Naive thymus-derived CD4-positive, alpha-beta T cell (primary cell): Measurements from ENCODE around the gene LALBA. TPM values are rescaled to one million over a fixed set of nuclear protein-coding genes. Genes with fewer than 3 reads are reported as not detected.
"Not testable (repeated sequence)": the region's sequence is repeated elsewhere in the genome, so short reads cannot be mapped to it uniquely, and the experiment has no call there.

ENCODE experiments used
- ATAC-seq: fragments of 150-1000 bp; cut with Tn5 transposase; 2 replicates; pipeline ENCODE4 v1.10.0; 2021; ENCODE audit warnings: mild to moderate bottlenecking, moderate library complexity
- CTCF ChIA-PET: fragments of 350-600 bp; sonication (Branson Sonifier 250); formaldehyde crosslinking; loops from one replicate; lab custom pipeline; 2021; ENCODE audit warnings: antibody characterized with exemption; lab: Charles Lee
- POLR2A ChIA-PET: fragments of 350-600 bp; sonication (Branson Sonifier 250); formaldehyde crosslinking; loops from one replicate; lab custom pipeline; 2021; ENCODE audit warnings: antibody characterized with exemption, inconsistent platforms; lab: Charles Lee
- DNase-seq, 9 donors: peaks; one replicate each; pipeline versions ENCODE4 v3.0.0 to v3.0.0-alpha.2; 2020 to 2022; ENCODE audit warnings: mixed read lengths in 1 of 9
- H3K27ac ChIP-seq: one replicate; pipeline ENCODE4 v1.7.0; 2013; ENCODE audit warnings: mild to moderate bottlenecking, low read depth, low read length, moderate library complexity
- H3K27me3 ChIP-seq, 2 donors: one replicate each; pipeline ENCODE4 v1.7.0; 2013; ENCODE audit warnings: low read length in 2 of 2, mild to moderate bottlenecking in 2 of 2, moderate library complexity in 2 of 2; ENCODE audit not compliant: control insufficient read depth in 2 of 2, insufficient read depth in 2 of 2
- H3K36me3 ChIP-seq, 3 experiments: 1 replicate in 2 of 3; 2 replicates in 1 of 3; pipeline ENCODE4 v1.7.0; 2013; ENCODE audit warnings: low read length in 3 of 3, mild to moderate bottlenecking in 3 of 3, moderate library complexity in 1 of 3; ENCODE audit not compliant: insufficient read depth in 3 of 3, control insufficient read depth in 2 of 3
- H3K4me1 ChIP-seq, 2 donors: one replicate each; pipeline ENCODE4 v1.7.0; 2013; ENCODE audit warnings: low read length in 2 of 2, mild to moderate bottlenecking in 2 of 2, moderate library complexity in 1 of 2; ENCODE audit not compliant: control insufficient read depth in 2 of 2, insufficient read depth in 2 of 2
- H3K4me3 ChIP-seq: 2 replicates; pipeline ENCODE4 v1.7.0; 2013; ENCODE audit warnings: mild to moderate bottlenecking, low read length
- H3K9me3 ChIP-seq, 3 experiments: 1 replicate in 2 of 3; 2 replicates in 1 of 3; pipeline ENCODE4 v1.7.0; 2013; ENCODE audit warnings: low read length in 3 of 3; ENCODE audit not compliant: control insufficient read depth in 2 of 3
- H3K27ac Mint-ChIP-seq, 9 donors: one replicate each; pipeline ENCODE4 v1.8.0; 2020 to 2022; ENCODE audit warnings: mixed read lengths in 9 of 9, mild to moderate bottlenecking in 8 of 9, moderate library complexity in 5 of 9, inconsistent platforms in 2 of 9
- H3K27me3 Mint-ChIP-seq, 5 donors: one replicate each; pipeline ENCODE4 v1.8.0; 2021 to 2022; ENCODE audit warnings: mixed read lengths in 5 of 5, mild to moderate bottlenecking in 1 of 5
- H3K36me3 Mint-ChIP-seq, 5 donors: one replicate each; pipeline ENCODE4 v1.8.0; 2020 to 2022; ENCODE audit warnings: mixed read lengths in 5 of 5, mild to moderate bottlenecking in 3 of 5, inconsistent platforms in 1 of 5
- H3K4me1 Mint-ChIP-seq, 7 donors: one replicate each; pipeline ENCODE4 v1.8.0; 2020 to 2022; ENCODE audit warnings: mixed read lengths in 7 of 7, mild to moderate bottlenecking in 3 of 7, inconsistent platforms in 1 of 7
- H3K4me3 Mint-ChIP-seq, 10 donors: one replicate each; pipeline ENCODE4 v1.8.0; 2020 to 2022; ENCODE audit warnings: mild to moderate bottlenecking in 10 of 10, mixed read lengths in 10 of 10, moderate library complexity in 6 of 10, inconsistent platforms in 2 of 10
- H3K9me3 Mint-ChIP-seq, 11 donors: one replicate each; pipeline ENCODE4 v1.8.0; 2020 to 2022; ENCODE audit warnings: mixed read lengths in 11 of 11, mild to moderate bottlenecking in 4 of 11, inconsistent platforms in 1 of 11, moderate library complexity in 1 of 11
- intact Hi-C, 2 donors: fragments of 100-400 bp; cut with micrococcal nuclease; formaldehyde crosslinking; loops; one replicate each; pipeline ENCODE4 v1.15.1; 2023
- polyA plus RNA-seq, 2 donors: library from polyadenylated mRNA; unstranded; fragments of 300-500 nt; fragmentation: Illumina TruSeq; gene quantifications; one replicate each; pipeline ENCODE4 v1.2.3, GENCODE V29; 2021
- total RNA-seq, 6 experiments: library from RNA in 5 of 6; stranded (reverse) in 5 of 6; gene quantifications; 1 replicate in 5 of 6; 2 replicates in 1 of 6; pipeline ENCODE4 v1.2.3 and lab custom pipeline; 2021 to 2026

Gene LALBA
- total and polyA plus RNA-seq, 7 experiments from 2014 or later: not detected

DNA sequence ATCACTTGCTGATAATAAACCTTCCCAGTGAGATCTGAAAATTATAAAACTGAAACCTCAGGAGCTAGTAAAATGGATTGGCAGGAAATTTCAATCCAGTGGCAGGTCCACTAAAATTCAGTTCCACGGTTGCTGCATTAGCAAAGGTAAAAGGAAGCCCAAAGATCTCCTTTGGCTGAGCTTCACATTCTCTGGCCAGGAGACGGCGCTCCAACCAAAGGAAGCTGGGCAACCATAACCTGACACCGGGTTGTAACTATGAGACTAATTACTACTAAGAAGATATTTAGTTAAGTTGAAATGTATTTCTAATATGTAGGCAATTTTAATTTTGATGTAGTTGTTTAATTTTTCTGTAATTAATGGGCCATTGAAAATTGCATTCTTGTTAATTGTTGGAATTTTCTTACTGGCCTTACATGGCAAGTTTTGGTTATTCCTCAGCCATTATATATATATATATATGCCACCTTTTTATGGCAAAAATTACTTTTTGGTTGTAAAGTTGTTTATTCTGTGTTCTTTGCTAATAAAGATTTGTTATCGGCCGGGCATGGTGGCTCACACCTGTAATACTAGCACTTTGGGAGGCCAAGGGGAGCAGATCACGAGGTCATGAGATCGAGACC is 27.4 kb downstream of the LALBA start:
- H3K27me3 ChIP-seq: no peaks in the 10 kb centered on the region
- Mint-ChIP-seq H3K27me3 (peaks cover 0 to 6% (median 3%) of the 10 kb centered on the region in 5 donors), H3K36me3 (no peaks in the 10 kb centered on the region), H3K4me1 (peaks cover 0 to 4% (median 0%) of the 10 kb centered on the region in 7 donors), H3K9me3 (peaks cover 0 to 2% (median 0%) of the 10 kb centered on the region in 11 donors), H3K4me3 (no peak overlapping the region), H3K27ac (no peak overlapping the region)
- H3K4me1 ChIP-seq: no peaks in the 10 kb centered on the region
- intact Hi-C loops: loop anchor here (1.0 to 5.0 kb wide), 2 partner anchors 76 to 255 kb away; no protein-coding TSS in a partner anchor
- no peaks in the 10 kb centered on the region for H3K9me3 ChIP-seq
- H3K27ac ChIP-seq: no peak overlapping the region
- H3K4me3 ChIP-seq: no peak overlapping the region
- CTCF ChIA-PET: interaction anchor here (0.6 to 3.9 kb wide), 8 partner anchors 11 to 1768 kb away, joined by 3 to 49 read pairs (median 4); no protein-coding TSS in a partner anchor
- ATAC-seq: peak; percentile 47
- peak in 8 of 9 donors; percentile 22 to 45 (median 34) for DNase-seq
- POLR2A ChIA-PET: interaction anchor here (0.8 kb wide), 1 partner anchor 37 kb away, joined by 3 read pairs; no protein-coding TSS in a partner anchor
- H3K36me3 ChIP-seq: no peaks in the 10 kb centered on the region

DNA sequence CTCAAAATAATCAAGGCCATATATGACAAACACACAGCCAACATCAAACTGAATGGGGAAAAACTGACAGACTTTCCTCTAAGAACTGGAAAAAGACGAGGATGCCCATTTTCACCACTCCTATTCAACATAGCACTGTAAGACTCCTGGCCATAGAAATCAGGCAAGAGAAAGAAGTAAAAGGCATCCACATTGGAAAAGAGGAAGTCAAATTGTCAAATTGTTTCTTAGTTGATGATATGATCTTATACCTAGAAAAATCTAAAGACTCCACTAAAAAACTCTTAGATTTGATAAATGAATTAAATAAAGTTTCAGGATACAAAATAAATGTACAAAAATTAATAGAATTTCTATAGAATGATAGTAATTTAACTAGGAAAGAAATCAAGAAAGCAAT is 33.2 kb downstream of the LALBA start:
- peaks cover 0 to 4% (median 0%) of the 10 kb centered on the region in 5 donors for H3K27me3 Mint-ChIP-seq
- ChIA-PET POLR2A (no interaction called here), CTCF (no interaction called here)
- H3K9me3 Mint-ChIP-seq: peaks cover 0 to 2% (median 0%) of the 10 kb centered on the region in 11 donors
- H3K4me1 Mint-ChIP-seq: peaks cover 6 to 25% (median 24%) of the 10 kb centered on the region in 7 donors
- intact Hi-C loops: no loop called here
- no peak overlapping the region for H3K4me3 Mint-ChIP-seq
- Histone ChIP-seq H3K36me3 (no peaks in the 10 kb centered on the region), H3K4me1 (peaks cover 0 to 15% of the 10 kb centered on the region in 2 donors), H3K27me3 (no peaks in the 10 kb centered on the region), H3K4me3 (no peak overlapping the region), H3K27ac (no peak overlapping the region), H3K9me3 (no peaks in the 10 kb centered on the region)
- DNase-seq (no peak), ATAC-seq (no peak)
- H3K36me3 Mint-ChIP-seq: no peaks in the 10 kb centered on the region
- no peak overlapping the region for H3K27ac Mint-ChIP-seq

DNA sequence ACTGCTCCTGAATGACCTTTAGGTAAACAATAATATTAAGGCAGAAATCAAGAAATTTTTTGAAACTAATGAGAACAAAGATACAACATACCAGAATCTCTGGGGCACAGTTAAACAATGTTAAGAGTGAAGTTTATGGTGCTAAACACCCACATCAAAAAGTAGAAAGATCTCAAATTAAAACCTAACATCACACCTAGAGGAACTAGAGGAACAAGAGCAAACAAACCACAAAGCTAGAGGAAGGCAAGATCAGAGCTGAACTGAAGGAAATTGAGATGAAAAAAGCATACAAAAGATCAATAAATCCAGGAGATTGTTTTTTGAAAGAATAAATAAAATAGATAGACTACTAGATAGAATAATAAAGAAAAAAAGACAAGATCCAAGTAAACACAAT is 37.2 kb downstream of the LALBA start:
- Histone ChIP-seq H3K4me3 (no peak overlapping the region), H3K4me1 (peaks cover 0 to 15% of the 10 kb centered on the region in 2 donors), H3K36me3 (no peaks in the 10 kb centered on the region), H3K27ac (no peak overlapping the region), H3K9me3 (no peaks in the 10 kb centered on the region), H3K27me3 (no peaks in the 10 kb centered on the region)
- DNase-seq: peak in 6 of 9 donors; percentile 15 to 63 (median 43)
- intact Hi-C loops: no loop called here
- peaks cover 4 to 40% (median 29%) of the 10 kb centered on the region in 7 donors for H3K4me1 Mint-ChIP-seq
- H3K4me3 Mint-ChIP-seq: peak overlapping the region in 9 of 10 donors; percentile 0 to 77 (median 60)
- POLR2A ChIA-PET: interaction anchor here (0.6 to 1.4 kb wide), 2 partner anchors 333 to 1323 kb away, joined by 4 to 7 read pairs; no protein-coding TSS in a partner anchor
- CTCF ChIA-PET: interaction anchor here (0.7 kb wide), 2 partner anchors 289 to 471 kb away, joined by 3 to 4 read pairs; no protein-coding TSS in a partner anchor
- ATAC-seq: peak; percentile 44
- no peaks in the 10 kb centered on the region for H3K36me3 Mint-ChIP-seq
- peaks cover 0 to 3% (median 0%) of the 10 kb centered on the region in 11 donors for H3K9me3 Mint-ChIP-seq
- peak overlapping the region in 6 of 9 donors; percentile 0 to 48 (median 25) for H3K27ac Mint-ChIP-seq
- peaks cover 0 to 4% (median 0%) of the 10 kb centered on the region in 5 donors for H3K27me3 Mint-ChIP-seq

DNA sequence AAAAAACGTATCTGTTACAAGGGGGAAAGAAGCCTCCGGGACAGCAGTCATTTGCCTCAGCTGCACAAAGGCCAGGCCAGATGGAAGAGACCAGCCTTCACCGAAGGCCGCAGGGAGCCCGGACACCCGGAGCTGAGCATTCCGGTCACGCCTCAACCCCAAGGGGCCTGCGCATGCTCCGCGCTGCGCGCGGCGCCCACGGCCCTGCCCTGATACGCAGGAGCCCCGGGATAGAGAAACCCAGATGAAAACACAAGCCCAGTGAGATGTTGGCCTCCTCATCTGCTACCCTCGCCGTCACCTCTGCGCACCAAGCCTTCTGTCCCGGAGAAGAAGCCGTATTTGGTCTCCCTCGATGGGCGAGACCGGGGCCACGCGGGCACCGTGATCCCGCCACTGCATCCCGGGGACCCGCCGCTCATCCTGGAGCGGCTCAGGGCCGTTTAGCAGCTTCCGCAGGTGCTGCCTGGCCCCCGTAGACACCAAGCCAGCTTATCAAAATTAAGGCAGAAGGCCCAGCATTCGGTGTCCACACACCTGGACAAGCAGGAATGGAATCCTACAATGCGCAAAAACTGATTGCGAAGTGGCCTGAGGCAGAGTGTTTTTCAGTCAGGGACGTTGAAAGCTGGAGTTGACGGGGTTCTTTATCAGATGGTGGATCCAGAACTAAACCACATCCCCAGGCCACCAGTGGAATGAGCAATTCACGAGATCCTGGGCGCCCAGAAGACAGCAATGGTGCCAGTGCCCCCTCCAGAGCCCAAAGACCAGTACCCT is 41.8 kb downstream of the LALBA start:
- no peaks in the 10 kb centered on the region for H3K27me3 ChIP-seq
- CTCF ChIA-PET: no interaction called here
- Mint-ChIP-seq H3K4me1 (peaks cover 4 to 30% (median 19%) of the 10 kb centered on the region in 7 donors), H3K36me3 (no peaks in the 10 kb centered on the region), H3K4me3 (no peak overlapping the region), H3K27ac (no peak overlapping the region), H3K9me3 (peaks cover 0 to 3% (median 0%) of the 10 kb centered on the region in 11 donors), H3K27me3 (peaks cover 0 to 3% (median 0%) of the 10 kb centered on the region in 5 donors)
- POLR2A ChIA-PET: no interaction called here
- DNase-seq: no peak
- intact Hi-C loops: no loop called here
- H3K27ac ChIP-seq: no peak overlapping the region
- H3K9me3 ChIP-seq: no peaks in the 10 kb centered on the region
- H3K4me1 ChIP-seq: peaks cover 0 to 8% of the 10 kb centered on the region in 2 donors
- H3K4me3 ChIP-seq: no peak overlapping the region
- ATAC-seq: no peak
- no peaks in the 10 kb centered on the region for H3K36me3 ChIP-seq

- no peaks in the 10 kb centered on the region for H3K36me3 ChIP-seq
- no peaks in the 10 kb centered on the region for H3K4me1 ChIP-seq
- no peaks in the 10 kb centered on the region for H3K9me3 ChIP-seq
- no peak for ATAC-seq
- DNase-seq: no peak
- Mint-ChIP-seq H3K27me3 (peaks cover 0 to 6% (median 0%) of the 10 kb centered on the region in 5 donors), H3K4me3 (no peak within 1 kb of the TSS), H3K4me1 (peaks cover 0 to 3% (median 0%) of the 10 kb centered on the region in 7 donors), H3K36me3 (no peaks in the 10 kb centered on the region), H3K9me3 (no peaks in the 10 kb centered on the region), H3K27ac (no peak within 1 kb of the TSS)
- POLR2A ChIA-PET: interaction anchor here (0.9 kb wide), 1 partner anchor 18 kb away, joined by 4 read pairs; no protein-coding TSS in a partner anchor
- no peak within 1 kb of the TSS for H3K27ac ChIP-seq
- CTCF ChIA-PET: no interaction called here
- no peak within 1 kb of the TSS for H3K4me3 ChIP-seq
- intact Hi-C loops: no loop called here
- peaks cover 0 to 2% of the 10 kb centered on the region in 2 donors for H3K27me3 ChIP-seq
Measured at GRCh38 chr12:48525332-48525731, 44.5 kb downstream of the LALBA start, which contains the start of gene OR8S1. OR8S1 (plus strand) TSS chr12:48525632; CDS start chr12:48525632, 0 bp downstream.

DNA sequence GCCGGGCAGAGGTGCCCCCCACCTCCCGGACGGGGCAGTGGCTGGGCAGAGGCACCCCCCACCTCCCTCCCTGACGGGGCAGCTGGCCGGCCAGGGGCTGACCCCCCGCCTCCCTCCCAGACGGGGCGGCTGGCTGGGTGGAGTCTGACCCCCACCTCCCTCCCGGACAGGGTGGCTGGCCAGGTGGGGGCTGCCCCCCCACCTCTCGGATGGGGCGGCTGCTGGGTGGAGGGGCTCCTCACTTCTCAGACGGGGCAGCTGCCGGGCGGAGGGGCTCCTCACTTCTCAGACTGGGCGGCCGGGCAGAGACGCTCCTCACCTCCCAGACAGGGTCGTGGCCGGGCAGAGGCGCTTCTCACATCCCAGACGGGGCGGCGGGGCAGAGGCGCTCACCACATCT is 49.5 kb downstream of the LALBA start:
- DNase-seq, H3K27me3 Mint-ChIP-seq, H3K9me3 ChIP-seq, H3K36me3 ChIP-seq, H3K36me3 Mint-ChIP-seq, CTCF ChIA-PET, H3K4me3 ChIP-seq, H3K27ac Mint-ChIP-seq, H3K4me1 Mint-ChIP-seq, ATAC-seq, intact Hi-C loops, H3K27me3 ChIP-seq, H3K27ac ChIP-seq, H3K4me3 Mint-ChIP-seq, H3K9me3 Mint-ChIP-seq, H3K4me1 ChIP-seq: not testable (repeated sequence)
- POLR2A ChIA-PET: interaction anchor here (0.6 kb wide), 1 partner anchor 185 kb away, joined by 3 read pairs; no protein-coding TSS in a partner anchor
